Measurements from ENCODE around the gene SLC12A7.

The SLC12A7 gene

GRCh38 chr5:1123418-1124147, 11.7 kb upstream of the SLC12A7 start:
- H3K4me3 ChIP-seq (ENCODE audit: low read depth, low read length), result no peak overlapping the region
- H3K27me3 ChIP-seq, result no peaks in the 10 kb centered on the region
- no peaks in the 10 kb centered on the region for H3K36me3 ChIP-seq
- no peaks in the 10 kb centered on the region for H3K9me3 ChIP-seq
- peaks cover 40% of the 10 kb centered on the region for H3K4me1 ChIP-seq
- TF ChIP-seq CTCF (IDR thresholded peaks at IDR 0.05; ENCODE audit: low read depth, low read length), result no peak
- no peak for DNase-seq

- Histone ChIP-seq H3K9me3 (no peaks in the 10 kb centered on the region), H3K4me1 (peaks cover 45% of the 10 kb centered on the region), H3K36me3 (no peaks in the 10 kb centered on the region), H3K27me3 (no peaks in the 10 kb centered on the region), H3K4me3 (ENCODE audit: low read depth, low read length) (no peak overlapping the region)
- TF ChIP-seq CTCF (IDR thresholded peaks at IDR 0.05; ENCODE audit: low read depth, low read length), result no peak
- no peak for DNase-seq
Observed at GRCh38 chr5:1122511-1123294, 10.8 kb upstream of the SLC12A7 start.

GRCh38 chr5:1121891-1122290, 10.0 kb upstream of the SLC12A7 start:
- no peak overlapping the region for H3K4me3 ChIP-seq (ENCODE audit: low read depth, low read length)
- H3K9me3 ChIP-seq, result no peaks in the 10 kb centered on the region
- peaks cover 47% of the 10 kb centered on the region for H3K4me1 ChIP-seq
- no peak for TF ChIP-seq CTCF (IDR thresholded peaks at IDR 0.05; ENCODE audit: low read depth, low read length)
- no peaks in the 10 kb centered on the region for H3K36me3 ChIP-seq
- no peaks in the 10 kb centered on the region for H3K27me3 ChIP-seq
- DNase-seq, result no peak

- H3K9me3 ChIP-seq, result no peaks in the 10 kb centered on the region
- peaks cover 47% of the 10 kb centered on the region for H3K4me1 ChIP-seq
- TF ChIP-seq CTCF (IDR thresholded peaks at IDR 0.05; ENCODE audit: low read depth, low read length), result no peak
- no peaks in the 10 kb centered on the region for H3K36me3 ChIP-seq
- H3K27me3 ChIP-seq, result no peaks in the 10 kb centered on the region
- no peak for DNase-seq
- no peak overlapping the region for H3K4me3 ChIP-seq (ENCODE audit: low read depth, low read length)
Observed at GRCh38 chr5:1121044-1121443, 9.2 kb upstream of the SLC12A7 start.

- no peaks in the 10 kb centered on the region for H3K27me3 ChIP-seq
- H3K4me3 ChIP-seq (ENCODE audit: low read depth, low read length), result no peak overlapping the region
- TF ChIP-seq CTCF (IDR thresholded peaks at IDR 0.05; ENCODE audit: low read depth, low read length), result no peak
- peaks cover 44% of the 10 kb centered on the region for H3K4me1 ChIP-seq
- no peaks in the 10 kb centered on the region for H3K36me3 ChIP-seq
- H3K9me3 ChIP-seq, result no peaks in the 10 kb centered on the region
- DNase-seq, result no peak
Observed at GRCh38 chr5:1120236-1120999, 8.6 kb upstream of the SLC12A7 start.

Data from BE2C (cell line).